Esophagus squamous epithelium (tissue), 5 donors: ENCODE measurements around the gene ABCG4. TPM values are rescaled to one million over a fixed set of nuclear protein-coding genes. Genes with fewer than 3 reads are reported as not detected.
A peak's percentile ranks its signal among the peaks of the same experiment; 100 is the strongest.

Experiments
- DNase-seq: peaks from one replicate; lab custom pipeline; 2025; lab: John Stamatoyannopoulos, UW
- H3K27ac ChIP-seq, 4 donors: fragments of 200-600 bp; sonication (generic); one replicate each; pipeline ENCODE4 v1.5.1; 2016 to 2019; ENCODE audit warnings: mild to moderate bottlenecking in 1 of 4
- H3K27me3 ChIP-seq, 4 donors: fragments of 200-600 bp; sonication (generic); 1 replicate in 3 of 4; 2 replicates in 1 of 4; pipeline versions ENCODE4 v1.5.1 to v1.6.0; 2017 to 2021; ENCODE audit warnings: antibody characterized with exemption in 1 of 4
- H3K36me3 ChIP-seq, 3 donors: fragments of 200-600 bp; sonication (generic); one replicate each; pipeline ENCODE4 v1.5.1; 2016 to 2019
- H3K4me1 ChIP-seq, 3 donors: fragments of 200-600 bp; sonication (generic); one replicate each; pipeline ENCODE4 v1.5.1; 2017 to 2019
- H3K4me3 ChIP-seq, 4 donors: fragments of 200-600 bp; sonication (generic); 1 replicate in 3 of 4; 2 replicates in 1 of 4; pipeline ENCODE4 v1.5.1; 2016 to 2019; ENCODE audit warnings: mild to moderate bottlenecking in 2 of 4, moderate library complexity in 1 of 4
- H3K9me3 ChIP-seq, 3 donors: fragments of 200-600 bp; sonication (generic); one replicate each; pipeline ENCODE4 v1.5.1; 2016 to 2019
- POLR2A ChIP-seq, 4 donors: fragments of 450-650 bp; IDR thresholded peaks; one replicate each; pipeline ENCODE4 v1.6.1; 2017; ENCODE audit warnings: antibody characterized with exemption in 4 of 4, mild to moderate bottlenecking in 4 of 4, moderate library complexity in 3 of 4
- WGBS, 2 donors: methylation state at CpG; one replicate each; pipeline ENCODE4 v1.1.5; 2018; 5-methylcytosine and 5-hydroxymethylcytosine counted together
- intact Hi-C: fragments of 100-400 bp; cut with DNase I; formaldehyde crosslinking; loops from one replicate; pipeline ENCODE4 v1.15.0; 2022
- total RNA-seq, 4 donors: library from RNA; depleted of rRNA; stranded (reverse); fragments of >200 nt; gene quantifications; one replicate each; pipeline ENCODE4 v1.1.0, GENCODE V29; 2016
- TF ChIP-seq, protein P1 (sequence below), 6 experiments: fragments of 450-650 bp in 4 of 6; fragments of 200-600 bp in 2 of 6; sonication (generic) in 2 of 6; IDR thresholded peaks; one replicate each; pipeline ENCODE4 v1.5.1; 2016 to 2019; ENCODE audit warnings: antibody characterized with exemption in 6 of 6, mild to moderate bottlenecking in 4 of 6, moderate library complexity in 4 of 6
- donor health status: DM: yes; HTN: yes; CAD: no.

Gene ABCG4
- total RNA-seq, 4 donors from 2014 or later = 0.15 to 0.94 (median 0.39) TPM

DNA sequence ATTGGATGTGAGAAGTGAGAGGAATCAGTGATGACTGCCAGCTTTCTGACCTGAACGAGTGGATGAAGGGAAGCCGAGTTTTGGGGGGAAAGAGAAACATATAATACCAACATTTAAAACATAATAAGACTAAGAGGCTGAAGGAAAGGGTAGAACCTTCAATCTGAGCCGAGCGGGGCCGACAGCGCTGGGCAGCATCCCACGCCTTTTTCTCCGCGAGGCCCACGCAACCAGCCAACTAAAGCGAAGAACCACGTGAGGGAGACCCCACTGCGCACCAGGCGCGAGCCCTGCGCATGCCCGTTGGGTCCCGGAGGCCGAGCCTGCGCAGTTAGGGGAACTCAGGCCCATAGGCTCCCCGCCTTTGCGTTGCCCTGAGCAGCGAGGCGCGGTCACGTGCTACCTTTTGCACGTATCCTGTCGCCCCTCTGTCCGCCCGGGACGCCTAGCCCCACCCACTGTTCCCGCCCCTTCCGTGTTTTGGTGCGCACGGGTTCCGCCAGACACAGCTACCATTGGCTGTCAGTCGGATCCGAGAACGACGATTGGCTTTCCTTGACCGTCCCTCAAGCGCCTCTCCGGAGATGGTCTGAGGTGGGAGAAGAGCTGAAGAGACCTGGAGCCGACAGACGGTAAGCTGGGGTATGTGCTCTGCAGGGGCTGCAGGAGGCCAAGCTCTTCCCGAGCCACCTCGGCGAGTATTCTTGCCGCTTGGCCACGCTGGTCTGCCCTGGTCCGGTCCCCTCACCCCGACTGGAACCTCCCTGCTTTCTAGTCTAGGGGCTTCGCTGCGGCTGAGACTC is 27.6 kb upstream of the ABCG4 start, which contains the start of gene HINFP:
HINFP (plus strand) TSS at position 573 of the 803 bp plus-strand sequence. CDS start 5,365 bp downstream, outside the sequence.
- intact Hi-C loops = no loop called here
- H3K36me3 ChIP-seq = peaks cover 6 to 36% (median 9%) of the 10 kb centered on the region in 3 donors

DNA sequence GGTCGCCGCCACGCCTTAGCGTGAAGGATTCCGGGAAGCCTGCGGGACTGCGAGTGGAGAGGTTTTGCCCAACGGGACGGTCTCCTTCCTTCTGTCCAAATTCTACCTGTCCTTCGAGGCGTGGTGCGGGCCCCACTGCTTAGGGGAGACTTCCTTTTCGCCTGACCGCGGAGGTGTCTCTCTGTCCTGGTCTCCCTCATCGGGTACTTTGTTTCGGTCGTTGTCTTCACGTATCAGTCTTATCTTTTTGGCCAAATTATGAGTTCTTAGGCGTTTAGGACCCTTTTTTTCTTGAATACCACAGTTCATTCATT is 27.1 kb upstream of the ABCG4 start:
- H3K27ac ChIP-seq = peak overlapping the region; percentile 82 to 92 (median 89)
- H3K4me3 ChIP-seq = peak overlapping the region; percentile 73 to 81 (median 80)
- H3K27me3 ChIP-seq = no peaks in the 10 kb centered on the region
- H3K36me3 ChIP-seq = peaks cover 6 to 34% (median 9%) of the 10 kb centered on the region in 3 donors
- no peak for DNase-seq
- TF ChIP-seq, protein P1, sequence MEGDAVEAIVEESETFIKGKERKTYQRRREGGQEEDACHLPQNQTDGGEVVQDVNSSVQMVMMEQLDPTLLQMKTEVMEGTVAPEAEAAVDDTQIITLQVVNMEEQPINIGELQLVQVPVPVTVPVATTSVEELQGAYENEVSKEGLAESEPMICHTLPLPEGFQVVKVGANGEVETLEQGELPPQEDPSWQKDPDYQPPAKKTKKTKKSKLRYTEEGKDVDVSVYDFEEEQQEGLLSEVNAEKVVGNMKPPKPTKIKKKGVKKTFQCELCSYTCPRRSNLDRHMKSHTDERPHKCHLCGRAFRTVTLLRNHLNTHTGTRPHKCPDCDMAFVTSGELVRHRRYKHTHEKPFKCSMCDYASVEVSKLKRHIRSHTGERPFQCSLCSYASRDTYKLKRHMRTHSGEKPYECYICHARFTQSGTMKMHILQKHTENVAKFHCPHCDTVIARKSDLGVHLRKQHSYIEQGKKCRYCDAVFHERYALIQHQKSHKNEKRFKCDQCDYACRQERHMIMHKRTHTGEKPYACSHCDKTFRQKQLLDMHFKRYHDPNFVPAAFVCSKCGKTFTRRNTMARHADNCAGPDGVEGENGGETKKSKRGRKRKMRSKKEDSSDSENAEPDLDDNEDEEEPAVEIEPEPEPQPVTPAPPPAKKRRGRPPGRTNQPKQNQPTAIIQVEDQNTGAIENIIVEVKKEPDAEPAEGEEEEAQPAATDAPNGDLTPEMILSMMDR (IDR thresholded peaks at IDR 0.05) = no peak
- no peak for TF ChIP-seq POLR2A (IDR thresholded peaks at IDR 0.05)
- WGBS, 2 donors = 0% methylated on average over 11 to 20 of the region's 20 CpGs
- no peaks in the 10 kb centered on the region for H3K9me3 ChIP-seq
- intact Hi-C loops = no loop called here
- H3K4me1 ChIP-seq = peaks cover 16 to 33% (median 27%) of the 10 kb centered on the region in 3 donors

More for the DNA sequence above, 27.6 kb upstream of the ABCG4 start, which contains the start of gene HINFP:
- peaks cover 13 to 28% (median 27%) of the 10 kb centered on the region in 3 donors for H3K4me1 ChIP-seq
- TF ChIP-seq, protein P1 (IDR thresholded peaks at IDR 0.05) = peak in 1 of 6 experiments; percentile 29
- peak in 3 of 4 donors; percentile 54 to 66 (median 55) for TF ChIP-seq POLR2A (IDR thresholded peaks at IDR 0.05)
- no peaks in the 10 kb centered on the region for H3K27me3 ChIP-seq
- H3K27ac ChIP-seq = peak within 1 kb of the TSS; percentile 82 to 92 (median 89)
- peak within 1 kb of the TSS; percentile 73 to 81 (median 80) for H3K4me3 ChIP-seq
- DNase-seq = peak; percentile 97
- 0% methylated on average over 22 to 23 of the region's 54 CpGs for WGBS, 2 donors
- no peaks in the 10 kb centered on the region for H3K9me3 ChIP-seq

DNA sequence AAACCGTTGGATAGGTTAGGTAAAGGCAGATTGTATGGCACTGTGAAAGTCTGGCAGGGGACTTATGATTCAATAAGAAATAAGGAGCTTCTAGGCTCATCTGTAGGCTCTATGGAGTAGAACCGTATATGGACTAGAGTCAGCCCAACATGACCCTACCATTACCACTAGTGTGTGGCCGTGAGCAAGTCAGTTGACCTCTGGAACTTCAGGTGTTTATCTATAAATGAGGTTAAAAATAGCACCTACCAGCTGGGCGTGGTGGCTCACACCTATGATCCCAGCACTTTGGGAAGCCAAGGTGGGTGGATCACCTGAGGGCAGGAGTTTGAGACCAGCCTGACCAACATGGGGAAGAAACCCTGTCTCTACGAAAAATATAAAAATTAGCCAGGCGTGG is 23.0 kb upstream of the ABCG4 start:
- peaks cover 5 to 60% (median 10%) of the 10 kb centered on the region in 3 donors for H3K36me3 ChIP-seq
- WGBS, 2 donors = 83 to 91% methylated on average over 5 to 6 of the region's 6 CpGs
- no peaks in the 10 kb centered on the region for H3K9me3 ChIP-seq
- peaks cover 11 to 31% (median 23%) of the 10 kb centered on the region in 3 donors for H3K4me1 ChIP-seq
- no peak for TF ChIP-seq POLR2A (IDR thresholded peaks at IDR 0.05)
- TF ChIP-seq, protein P1 (IDR thresholded peaks at IDR 0.05) = no peak
- H3K4me3 ChIP-seq = no peak overlapping the region
- intact Hi-C loops = no loop called here
- no peak for DNase-seq
- no peaks in the 10 kb centered on the region for H3K27me3 ChIP-seq
- H3K27ac ChIP-seq = no peak overlapping the region

DNA sequence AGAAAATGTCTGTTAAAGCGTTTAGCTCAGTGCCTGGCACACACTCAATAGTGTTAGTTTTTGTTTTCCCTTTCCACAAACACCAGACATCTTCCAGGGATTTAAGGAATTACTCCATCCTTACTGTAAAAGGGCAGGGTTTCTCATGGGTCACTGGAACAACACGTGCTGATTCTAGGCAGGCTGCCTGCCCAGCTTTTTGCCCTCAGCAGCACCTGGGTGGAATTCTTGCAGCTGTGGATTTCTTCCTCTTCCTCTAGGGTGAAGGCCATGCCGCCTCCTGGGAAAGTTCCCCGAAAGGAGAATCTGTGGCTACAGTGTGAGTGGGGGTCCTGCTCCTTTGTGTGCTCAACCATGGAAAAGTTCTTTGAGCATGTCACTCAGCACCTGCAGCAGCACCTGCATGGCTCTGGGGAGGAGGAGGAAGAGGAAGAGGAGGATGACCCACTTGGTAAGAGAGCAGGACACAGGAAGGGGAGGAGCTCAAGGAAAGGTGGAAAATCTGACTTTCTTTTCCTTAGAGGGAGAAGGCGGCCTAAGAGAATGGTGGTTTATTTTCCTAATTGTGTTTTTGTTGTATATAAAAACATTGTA is 22.1 kb upstream of the ABCG4 start:
- intact Hi-C loops = no loop called here
- TF ChIP-seq POLR2A (IDR thresholded peaks at IDR 0.05) = no peak
- TF ChIP-seq, protein P1 (IDR thresholded peaks at IDR 0.05) = no peak
- H3K27me3 ChIP-seq = no peaks in the 10 kb centered on the region
- peaks cover 14 to 69% (median 20%) of the 10 kb centered on the region in 3 donors for H3K36me3 ChIP-seq
- H3K4me3 ChIP-seq = no peak overlapping the region
- peaks cover 10 to 28% (median 22%) of the 10 kb centered on the region in 3 donors for H3K4me1 ChIP-seq
- DNase-seq = no peak
- peak overlapping the region in 2 of 4 donors; percentile 11 to 50 for H3K27ac ChIP-seq
- 41 to 53% methylated on average over 3 to 5 of the region's 5 CpGs for WGBS, 2 donors
- H3K9me3 ChIP-seq = no peaks in the 10 kb centered on the region

DNA sequence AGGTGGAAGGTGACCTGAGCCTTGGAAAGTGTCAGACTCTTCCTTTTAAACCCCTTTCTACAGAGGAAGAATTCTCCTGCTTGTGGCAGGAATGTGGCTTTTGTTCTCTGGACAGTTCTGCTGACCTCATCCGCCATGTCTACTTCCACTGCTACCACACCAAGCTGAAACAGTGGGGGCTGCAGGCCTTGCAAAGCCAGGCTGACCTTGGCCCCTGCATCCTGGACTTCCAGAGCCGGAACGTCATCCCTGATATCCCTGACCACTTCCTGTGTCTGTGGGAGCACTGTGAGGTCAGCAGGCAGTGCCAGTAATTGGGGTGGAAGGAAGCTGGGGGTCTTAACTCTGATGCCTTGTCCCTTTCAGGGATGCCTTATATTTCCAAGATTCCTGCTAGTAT is 18.2 kb upstream of the ABCG4 start:
- H3K4me1 ChIP-seq = peaks cover 3 to 14% (median 5%) of the 10 kb centered on the region in 3 donors
- H3K9me3 ChIP-seq = no peaks in the 10 kb centered on the region
- DNase-seq = no peak
- no peak overlapping the region for H3K27ac ChIP-seq
- WGBS, 2 donors = 57 to 83% methylated on average over 2 to 3 of the region's 3 CpGs
- H3K36me3 ChIP-seq = peaks cover 24 to 84% (median 35%) of the 10 kb centered on the region in 3 donors
- no peak overlapping the region for H3K4me3 ChIP-seq
- TF ChIP-seq, protein P1 (IDR thresholded peaks at IDR 0.05) = no peak
- no peak for TF ChIP-seq POLR2A (IDR thresholded peaks at IDR 0.05)
- intact Hi-C loops = no loop called here
- H3K27me3 ChIP-seq = no peaks in the 10 kb centered on the region
